CD14-positive monocyte (primary cell): Measurements from ENCODE around the gene CSRNP3. TPM values are rescaled to one million over a fixed set of nuclear protein-coding genes. Genes with fewer than 3 reads are reported as not detected.

Experiments used
- DNase-seq, 3 donors: peaks; one replicate each; pipeline ENCODE4 v3.0.0-alpha.2; 2011 to 2022
- H2AFZ ChIP-seq: 2 replicates; pipeline ENCODE4 v1.6.0; 2012; ENCODE audit warnings: mild to moderate bottlenecking, low read depth, low read length, inconsistent platforms; ENCODE audit not compliant: insufficient read depth, poor library complexity, severe bottlenecking
- H3K27ac ChIP-seq, 2 donors: 1 replicate in 1 of 2; 2 replicates in 1 of 2; pipeline ENCODE4 v1.5.1; 2012 to 2013; ENCODE audit warnings: low read length in 2 of 2, control low read depth in 1 of 2, inconsistent platforms in 1 of 2, low read depth in 1 of 2, mild to moderate bottlenecking in 1 of 2
- H3K27me3 ChIP-seq, 2 donors: one replicate each; pipeline versions ENCODE4 v1.6.0 to v1.6.1; 2011 to 2013; ENCODE audit warnings: low read length in 2 of 2; ENCODE audit not compliant: control insufficient read depth in 2 of 2, insufficient read depth in 2 of 2
- H3K36me3 ChIP-seq, 2 donors: replicated peaks in 1 of 2; 1 replicate in 1 of 2; 2 replicates in 1 of 2; pipeline versions ENCODE4 v1.5.1 to v1.6.1; 2012 to 2013; ENCODE audit warnings: low read length in 2 of 2, control low read depth in 1 of 2, inconsistent platforms in 1 of 2, mild to moderate bottlenecking in 1 of 2; ENCODE audit not compliant: insufficient read depth in 2 of 2, control insufficient read depth in 1 of 2
- H3K4me1 ChIP-seq, 2 donors: 1 replicate in 1 of 2; 2 replicates in 1 of 2; pipeline versions ENCODE4 v1.5.1 to v1.6.1; 2012 to 2013; ENCODE audit warnings: low read length in 2 of 2, control low read depth in 1 of 2, inconsistent platforms in 1 of 2, mild to moderate bottlenecking in 1 of 2, moderate library complexity in 1 of 2; ENCODE audit not compliant: insufficient read depth in 2 of 2, control insufficient read depth in 1 of 2
- H3K4me2 ChIP-seq: replicated peaks from 2 replicates; pipeline ENCODE3; 2012; ENCODE audit warnings: low read length, moderate library complexity, mild to moderate bottlenecking; ENCODE audit not compliant: poor library complexity, severe bottlenecking; ENCODE audit errors: extremely low read depth
- H3K4me3 ChIP-seq, 3 experiments: fragments of 200-600 bp in 1 of 3; sonication (generic) in 1 of 3; replicated peaks in 1 of 3; 1 replicate in 2 of 3; 2 replicates in 1 of 3; pipeline ENCODE4 v1.5.1; 2011 to 2013; ENCODE audit warnings: low read length in 3 of 3, mild to moderate bottlenecking in 3 of 3, control low read depth in 2 of 3, low read depth in 2 of 3, inconsistent platforms in 1 of 3, moderate library complexity in 1 of 3
- H3K79me2 ChIP-seq: 2 replicates; pipeline ENCODE4 v1.6.0; 2012; ENCODE audit warnings: mild to moderate bottlenecking, control low read depth, inconsistent platforms, low read length, moderate library complexity; ENCODE audit not compliant: insufficient read depth
- H3K9ac ChIP-seq: 2 replicates; pipeline ENCODE4 v1.6.0; 2017; ENCODE audit warnings: low read length, mild to moderate bottlenecking; ENCODE audit not compliant: insufficient read depth, poor library complexity, severe bottlenecking
- H3K9me3 ChIP-seq, 2 donors: replicated peaks in 1 of 2; 1 replicate in 1 of 2; 2 replicates in 1 of 2; pipeline versions ENCODE4 v1.5.1 to v1.6.1; 2012 to 2013; ENCODE audit warnings: low read length in 2 of 2, control low read depth in 1 of 2; ENCODE audit not compliant: control insufficient read depth in 1 of 2, insufficient read depth in 1 of 2
- H4K20me1 ChIP-seq: 2 replicates; pipeline ENCODE4 v1.6.0; 2012; ENCODE audit warnings: mild to moderate bottlenecking, low read length, control low read depth, moderate library complexity; ENCODE audit not compliant: insufficient read depth
- H3K27ac Mint-ChIP-seq, 7 donors: one replicate each; pipeline ENCODE4 v1.8.0; 2020; ENCODE audit warnings: mild to moderate bottlenecking in 7 of 7, mixed read lengths in 7 of 7, moderate library complexity in 6 of 7, inconsistent platforms in 2 of 7
- H3K27me3 Mint-ChIP-seq, 3 donors: one replicate each; pipeline ENCODE4 v1.8.0; 2021 to 2022; ENCODE audit warnings: low read depth in 3 of 3, mild to moderate bottlenecking in 3 of 3, mixed read lengths in 3 of 3, moderate library complexity in 3 of 3, inconsistent platforms in 1 of 3
- H3K36me3 Mint-ChIP-seq, 2 donors: one replicate each; pipeline ENCODE4 v1.8.0; 2020; ENCODE audit warnings: mixed read lengths in 2 of 2, inconsistent platforms in 1 of 2, mild to moderate bottlenecking in 1 of 2
- H3K4me1 Mint-ChIP-seq: one replicate; pipeline ENCODE4 v1.8.0; 2020; ENCODE audit warnings: mild to moderate bottlenecking, mixed read lengths
- H3K4me3 Mint-ChIP-seq, 2 donors: one replicate each; pipeline ENCODE4 v1.8.0; 2020; ENCODE audit warnings: mild to moderate bottlenecking in 2 of 2, mixed read lengths in 2 of 2, moderate library complexity in 1 of 2
- H3K9me3 Mint-ChIP-seq, 7 donors: one replicate each; pipeline ENCODE4 v1.8.0; 2020 to 2022; ENCODE audit warnings: mixed read lengths in 7 of 7, mild to moderate bottlenecking in 6 of 7, moderate library complexity in 6 of 7, inconsistent platforms in 2 of 7
- WGBS: methylation state at CpG from one replicate; pipeline ENCODE4 v1.1.5; 2013; ENCODE audit warnings: missing lambda C conversion rate; ENCODE audit not compliant: insufficient coverage; 5-methylcytosine and 5-hydroxymethylcytosine counted together
- intact Hi-C, 2 donors: fragments of 100-400 bp; cut with micrococcal nuclease; formaldehyde crosslinking; loops; one replicate each; pipeline versions ENCODE4 v1.15.0 to v1.15.1; 2023
- polyA plus RNA-seq, 3 donors: library from polyadenylated mRNA; depleted of rRNA in 1 of 3; unstranded in 2 of 3; stranded (reverse) in 1 of 3; fragments of 300-500 nt in 2 of 3; fragments of >200 nt in 1 of 3; fragmentation: Illumina TruSeq in 2 of 3; gene quantifications; 1 replicate in 2 of 3; 2 replicates in 1 of 3; pipeline ENCODE4 v1.2.3, GENCODE V29; 2012 to 2021
- TF ChIP-seq, protein P1 (sequence below): fragments of 200-600 bp; IDR thresholded peaks from one replicate; pipeline ENCODE4 v1.8.0; 2022; ENCODE audit warnings: antibody characterized with exemption, mild to moderate bottlenecking

CSRNP3 gene
- polyA plus RNA-seq, 3 donors, result not detected

DNA sequence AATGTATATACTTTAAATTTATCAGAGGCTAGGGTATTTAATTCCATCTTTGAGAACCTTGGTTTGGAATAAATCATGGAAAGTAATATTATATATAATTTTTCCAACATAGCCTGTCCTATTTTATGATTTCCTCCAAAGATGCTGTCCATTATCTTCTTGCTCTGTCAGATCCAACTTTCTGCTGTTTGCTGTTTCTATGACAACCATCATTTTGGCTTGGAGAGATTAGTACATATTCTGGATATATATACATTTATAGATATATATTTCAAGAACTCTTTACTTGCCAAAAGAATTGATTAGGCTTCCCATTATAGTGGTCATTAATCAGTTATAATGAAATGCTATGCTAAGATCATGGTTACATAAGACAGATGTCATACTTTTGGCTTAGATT, 31.3 kb downstream of the CSRNP3 start:
- TF ChIP-seq, protein P1, sequence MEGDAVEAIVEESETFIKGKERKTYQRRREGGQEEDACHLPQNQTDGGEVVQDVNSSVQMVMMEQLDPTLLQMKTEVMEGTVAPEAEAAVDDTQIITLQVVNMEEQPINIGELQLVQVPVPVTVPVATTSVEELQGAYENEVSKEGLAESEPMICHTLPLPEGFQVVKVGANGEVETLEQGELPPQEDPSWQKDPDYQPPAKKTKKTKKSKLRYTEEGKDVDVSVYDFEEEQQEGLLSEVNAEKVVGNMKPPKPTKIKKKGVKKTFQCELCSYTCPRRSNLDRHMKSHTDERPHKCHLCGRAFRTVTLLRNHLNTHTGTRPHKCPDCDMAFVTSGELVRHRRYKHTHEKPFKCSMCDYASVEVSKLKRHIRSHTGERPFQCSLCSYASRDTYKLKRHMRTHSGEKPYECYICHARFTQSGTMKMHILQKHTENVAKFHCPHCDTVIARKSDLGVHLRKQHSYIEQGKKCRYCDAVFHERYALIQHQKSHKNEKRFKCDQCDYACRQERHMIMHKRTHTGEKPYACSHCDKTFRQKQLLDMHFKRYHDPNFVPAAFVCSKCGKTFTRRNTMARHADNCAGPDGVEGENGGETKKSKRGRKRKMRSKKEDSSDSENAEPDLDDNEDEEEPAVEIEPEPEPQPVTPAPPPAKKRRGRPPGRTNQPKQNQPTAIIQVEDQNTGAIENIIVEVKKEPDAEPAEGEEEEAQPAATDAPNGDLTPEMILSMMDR, result no peak
- peaks cover 0 to 2% (median 0%) of the 10 kb centered on the region in 7 donors for H3K9me3 Mint-ChIP-seq
- Histone ChIP-seq H3K4me3 (no peak overlapping the region), H3K27ac (no peak overlapping the region), H2AFZ (no peak overlapping the region), H3K9me3 (no peaks in the 10 kb centered on the region), H4K20me1 (no peaks in the 10 kb centered on the region), H3K4me2 (no peak overlapping the region), H3K27me3 (no peaks in the 10 kb centered on the region), H3K4me1 (no peaks in the 10 kb centered on the region), H3K9ac (no peak overlapping the region), H3K79me2 (no peaks in the 10 kb centered on the region), H3K36me3 (no peaks in the 10 kb centered on the region)
- intact Hi-C loops, result no loop called here
- H3K27me3 Mint-ChIP-seq, result no peaks in the 10 kb centered on the region
- H3K4me3 Mint-ChIP-seq, result no peak overlapping the region
- H3K4me1 Mint-ChIP-seq, result peaks cover 10% of the 10 kb centered on the region
- no peak for DNase-seq
- H3K36me3 Mint-ChIP-seq, result no peaks in the 10 kb centered on the region
- H3K27ac Mint-ChIP-seq, result no peak overlapping the region

DNA sequence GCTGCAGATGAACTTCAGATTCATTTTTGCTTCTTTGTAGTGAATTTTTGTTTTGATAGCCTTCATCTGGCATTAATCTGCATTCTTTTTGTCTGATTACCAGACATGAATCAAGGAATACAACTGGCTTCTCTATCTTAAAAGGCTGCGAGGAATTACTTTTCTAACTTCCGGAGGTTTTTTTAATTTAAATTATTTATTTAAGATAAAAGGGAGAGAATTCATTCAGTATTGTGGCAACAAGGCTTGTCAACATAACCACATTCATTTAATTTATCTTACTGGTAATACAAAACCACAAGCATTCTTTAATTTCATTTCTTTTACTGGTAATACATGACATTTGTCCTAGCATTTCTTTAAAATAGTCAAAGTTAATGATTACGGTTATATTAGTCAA, 36.0 kb downstream of the CSRNP3 start:
- no peaks in the 10 kb centered on the region for H3K27me3 Mint-ChIP-seq
- WGBS, result no CpG with 5 or more reads among the region's 3 CpGs
- no peaks in the 10 kb centered on the region for H3K9me3 ChIP-seq
- no peaks in the 10 kb centered on the region for H3K4me1 Mint-ChIP-seq
- H2AFZ ChIP-seq, result no peak overlapping the region
- no peak overlapping the region for H3K27ac ChIP-seq
- H3K4me2 ChIP-seq, result no peak overlapping the region
- intact Hi-C loops, result no loop called here
- DNase-seq, result no peak
- H3K9me3 Mint-ChIP-seq, result peaks cover 0 to 2% (median 0%) of the 10 kb centered on the region in 7 donors
- H3K79me2 ChIP-seq, result no peaks in the 10 kb centered on the region
- no peak overlapping the region for H3K27ac Mint-ChIP-seq
- H3K27me3 ChIP-seq, result no peaks in the 10 kb centered on the region
- H3K9ac ChIP-seq, result no peak overlapping the region
- no peaks in the 10 kb centered on the region for H3K36me3 Mint-ChIP-seq
- H3K4me1 ChIP-seq, result no peaks in the 10 kb centered on the region
- no peaks in the 10 kb centered on the region for H4K20me1 ChIP-seq
- no peak overlapping the region for H3K4me3 ChIP-seq
- no peak overlapping the region for H3K4me3 Mint-ChIP-seq
- no peaks in the 10 kb centered on the region for H3K36me3 ChIP-seq
- TF ChIP-seq, protein P1, result no peak
